Esophagus muscularis mucosa (tissue), 4 donors: ENCODE results near the gene YBX1.

ENCODE experiments used
- EP300 ChIP-seq: sonication (generic); formaldehyde crosslinking; IDR thresholded peaks from one replicate; pipeline ENCODE4 v1.6.1; 2017; ENCODE audit warnings: antibody characterized with exemption
- POLR2A ChIP-seq: fragments of 450-650 bp; IDR thresholded peaks from one replicate; pipeline ENCODE4 v1.6.1; 2017; ENCODE audit warnings: antibody characterized with exemption, moderate library complexity, mild to moderate bottlenecking, low read depth
- TF ChIP-seq, protein P1 (sequence below), 3 experiments: fragments of 200-600 bp in 2 of 3; fragments of 450-650 bp in 1 of 3; sonication (generic) in 2 of 3; IDR thresholded peaks; one replicate each; pipeline ENCODE4 v1.5.1; 2017 to 2019; ENCODE audit warnings: antibody characterized with exemption in 3 of 3, mild to moderate bottlenecking in 2 of 3, moderate library complexity in 1 of 3

DNA sequence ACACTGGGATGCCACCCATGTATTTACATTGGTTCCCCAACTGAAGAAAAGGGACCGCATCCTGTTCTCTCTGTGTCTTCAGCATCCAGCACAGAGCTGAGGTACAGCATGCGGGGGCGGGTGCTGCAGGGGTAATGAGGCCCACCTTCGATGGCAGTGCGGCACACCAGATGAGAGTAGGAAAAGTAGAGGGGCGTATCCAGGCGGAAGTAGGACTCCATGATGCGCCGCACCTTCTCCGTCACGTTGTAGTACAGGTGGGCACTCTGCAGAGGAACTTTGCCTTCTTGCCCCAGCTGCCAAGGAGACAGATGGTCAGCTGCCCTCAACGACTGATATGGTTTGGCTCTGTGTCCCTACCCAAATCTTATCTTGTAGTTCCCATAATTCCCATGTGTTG lies 67.8 kb downstream of the YBX1 start:
- TF ChIP-seq, protein P1, sequence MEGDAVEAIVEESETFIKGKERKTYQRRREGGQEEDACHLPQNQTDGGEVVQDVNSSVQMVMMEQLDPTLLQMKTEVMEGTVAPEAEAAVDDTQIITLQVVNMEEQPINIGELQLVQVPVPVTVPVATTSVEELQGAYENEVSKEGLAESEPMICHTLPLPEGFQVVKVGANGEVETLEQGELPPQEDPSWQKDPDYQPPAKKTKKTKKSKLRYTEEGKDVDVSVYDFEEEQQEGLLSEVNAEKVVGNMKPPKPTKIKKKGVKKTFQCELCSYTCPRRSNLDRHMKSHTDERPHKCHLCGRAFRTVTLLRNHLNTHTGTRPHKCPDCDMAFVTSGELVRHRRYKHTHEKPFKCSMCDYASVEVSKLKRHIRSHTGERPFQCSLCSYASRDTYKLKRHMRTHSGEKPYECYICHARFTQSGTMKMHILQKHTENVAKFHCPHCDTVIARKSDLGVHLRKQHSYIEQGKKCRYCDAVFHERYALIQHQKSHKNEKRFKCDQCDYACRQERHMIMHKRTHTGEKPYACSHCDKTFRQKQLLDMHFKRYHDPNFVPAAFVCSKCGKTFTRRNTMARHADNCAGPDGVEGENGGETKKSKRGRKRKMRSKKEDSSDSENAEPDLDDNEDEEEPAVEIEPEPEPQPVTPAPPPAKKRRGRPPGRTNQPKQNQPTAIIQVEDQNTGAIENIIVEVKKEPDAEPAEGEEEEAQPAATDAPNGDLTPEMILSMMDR (IDR thresholded peaks at IDR 0.05), result no peak
- no peak for TF ChIP-seq POLR2A
- TF ChIP-seq EP300, result no peak
